ENCODE measurements around the gene RRAS2.

The RRAS2 gene

GRCh38 chr11:14330881-14331280 lies 28.1 kb downstream of the RRAS2 start:
- Histone ChIP-seq H3K27ac (ENCODE audit: low read length) (no peak overlapping the region), H3K36me3 (replicated peaks; ENCODE audit: insufficient read depth, low read length) (no peaks in the 10 kb centered on the region), H3K4me1 (ENCODE audit: low read length) (no peaks in the 10 kb centered on the region), H3K4me3 (ENCODE audit: low read length) (no peak overlapping the region), H3K9me3 (replicated peaks; ENCODE audit: insufficient read depth, low read length) (no peaks in the 10 kb centered on the region), H3K4me2 (ENCODE audit: low read depth, low read length) (no peak overlapping the region), H4K20me1 (ENCODE audit: insufficient read depth, low read length) (no peaks in the 10 kb centered on the region), H2AFZ (ENCODE audit: low read length) (no peak overlapping the region), H3K27me3 (replicated peaks; ENCODE audit: insufficient read depth, low read length) (no peaks in the 10 kb centered on the region), H3K9ac (ENCODE audit: low read length) (no peak overlapping the region), H3K79me2 (ENCODE audit: low read length) (peaks cover 9% of the 10 kb centered on the region), H3K9me2 (replicated peaks; ENCODE audit: insufficient read depth, low read length) (no peaks in the 10 kb centered on the region), H3F3A (ENCODE audit: insufficient read depth, low read length) (no peaks in the 10 kb centered on the region)
- no peak for TF ChIP-seq CTCF (IDR thresholded peaks at IDR 0.05; ENCODE audit: low read length)
- no peak for DNase-seq

- Histone ChIP-seq H3K79me2 (ENCODE audit: low read length) (peaks cover 3% of the 10 kb centered on the region), H3K27ac (ENCODE audit: low read length) (no peak overlapping the region), H3K4me1 (ENCODE audit: low read length) (no peaks in the 10 kb centered on the region), H3K36me3 (replicated peaks; ENCODE audit: insufficient read depth, low read length) (no peaks in the 10 kb centered on the region), H3K27me3 (replicated peaks; ENCODE audit: insufficient read depth, low read length) (no peaks in the 10 kb centered on the region), H4K20me1 (ENCODE audit: insufficient read depth, low read length) (no peaks in the 10 kb centered on the region), H3K4me2 (ENCODE audit: low read depth, low read length) (no peak overlapping the region), H3F3A (ENCODE audit: insufficient read depth, low read length) (no peaks in the 10 kb centered on the region), H3K9ac (ENCODE audit: low read length) (no peak overlapping the region), H3K9me2 (replicated peaks; ENCODE audit: insufficient read depth, low read length) (no peaks in the 10 kb centered on the region), H3K9me3 (replicated peaks; ENCODE audit: insufficient read depth, low read length) (no peaks in the 10 kb centered on the region), H2AFZ (ENCODE audit: low read length) (no peak overlapping the region), H3K4me3 (ENCODE audit: low read length) (no peak overlapping the region)
- DNase-seq = no peak
- TF ChIP-seq EZH2phosphoT487 (IDR thresholded peaks at IDR 0.05; ENCODE audit: low read length) = no peak
- TF ChIP-seq EZH2 (optimal IDR thresholded peaks at IDR 0.05; ENCODE audit: low read depth, low read length) = no peak
- TF ChIP-seq CTCF (IDR thresholded peaks at IDR 0.05; ENCODE audit: low read length) = no peak
Observed at GRCh38 chr11:14329702-14330101, 29.3 kb downstream of the RRAS2 start.

GRCh38 chr11:14327116-14327515 lies 31.9 kb downstream of the RRAS2 start:
- H3K9ac ChIP-seq (ENCODE audit: low read length) = no peak overlapping the region
- no peaks in the 10 kb centered on the region for H3K9me3 ChIP-seq (replicated peaks; ENCODE audit: insufficient read depth, low read length)
- no peaks in the 10 kb centered on the region for H3K9me2 ChIP-seq (replicated peaks; ENCODE audit: insufficient read depth, low read length)
- H3K4me3 ChIP-seq (ENCODE audit: low read length) = no peak overlapping the region
- H3F3A ChIP-seq (ENCODE audit: insufficient read depth, low read length) = no peaks in the 10 kb centered on the region
- DNase-seq = no peak
- H3K27ac ChIP-seq (ENCODE audit: low read length) = no peak overlapping the region
- no peak overlapping the region for H3K4me2 ChIP-seq (ENCODE audit: low read depth, low read length)
- H4K20me1 ChIP-seq (ENCODE audit: insufficient read depth, low read length) = no peaks in the 10 kb centered on the region
- H2AFZ ChIP-seq (ENCODE audit: low read length) = no peak overlapping the region
- no peaks in the 10 kb centered on the region for H3K4me1 ChIP-seq (ENCODE audit: low read length)
- no peaks in the 10 kb centered on the region for H3K36me3 ChIP-seq (replicated peaks; ENCODE audit: insufficient read depth, low read length)
- H3K79me2 ChIP-seq (ENCODE audit: low read length) = no peaks in the 10 kb centered on the region
- TF ChIP-seq EZH2phosphoT487 (IDR thresholded peaks at IDR 0.05; ENCODE audit: low read length) (no peak), CTCF (IDR thresholded peaks at IDR 0.05; ENCODE audit: low read length) (no peak), EZH2 (optimal IDR thresholded peaks at IDR 0.05; ENCODE audit: low read depth, low read length) (no peak)
- H3K27me3 ChIP-seq (replicated peaks; ENCODE audit: insufficient read depth, low read length) = no peaks in the 10 kb centered on the region
